ENCODE measurements around the gene NHERF1. TPM values are rescaled to one million over a fixed set of nuclear protein-coding genes. Genes with fewer than 3 reads are reported as not detected.

The NHERF1 gene
- total and polyA plus RNA-seq, 2 of the 13 experiments (the other 11 are each of a cell fraction or from before 2014, with no cell fraction given), result 169 to 269 TPM

DNA sequence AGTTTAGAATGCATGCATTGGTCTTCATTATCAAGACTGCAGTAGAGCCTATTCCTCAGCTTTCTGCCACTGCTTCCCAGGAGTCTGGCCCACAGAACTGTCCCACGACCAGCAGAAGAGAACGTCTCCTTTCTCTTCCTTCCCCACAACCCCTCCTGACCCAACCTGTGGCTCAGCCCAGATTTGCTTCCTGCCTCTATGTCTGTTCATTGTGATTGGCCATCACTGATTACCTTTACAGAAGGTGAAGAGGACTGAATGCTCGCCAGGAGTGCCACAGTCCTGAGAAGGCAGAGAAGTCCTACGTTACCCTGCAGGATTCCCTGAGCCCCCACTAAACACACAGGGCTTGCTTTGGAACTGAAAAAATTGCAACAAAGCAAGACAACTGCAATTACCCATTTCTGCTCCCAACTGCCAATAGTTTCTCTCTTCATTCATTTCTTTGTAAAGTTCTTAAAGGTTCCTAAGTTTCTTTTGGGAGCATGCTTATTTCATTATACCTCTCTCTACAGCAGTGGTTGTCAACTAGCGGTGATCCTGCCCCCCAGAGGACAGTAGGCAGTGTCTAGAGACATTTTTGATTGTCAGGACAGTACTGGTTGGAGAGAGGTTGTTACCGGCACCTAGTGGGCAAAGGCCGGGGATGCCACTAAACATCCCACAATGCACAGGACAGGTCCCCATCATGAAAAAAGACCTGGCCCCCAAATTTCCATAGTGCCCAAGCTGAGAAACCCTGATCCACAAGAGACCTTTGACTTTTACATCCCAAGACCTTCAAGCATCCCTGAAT, 32.2 kb downstream of the NHERF1 start (continued):
- TF ChIP-seq ZHX2 (IDR thresholded peaks at IDR 0.05; ENCODE audit: low read depth) (no peak), ZHX2 (CRISPR knock-in tag; IDR thresholded peaks at IDR 0.05; ENCODE audit: borderline replicate concordance) (no peak), ZNF530 (CRISPR knock-in tag; IDR thresholded peaks at IDR 0.05; ENCODE audit: low read depth) (no peak), HDAC1 (CRISPR knock-in tag; IDR thresholded peaks at IDR 0.05) (no peak), KDM4B (CRISPR knock-in tag; IDR thresholded peaks at IDR 0.05) (0 out of 2 replicates have a peak, but pooled peaks have one; percentile 28), SOX13 (IDR thresholded peaks at IDR 0.05) (no peak), SOX13 (CRISPR knock-in tag; conservative IDR thresholded peaks at IDR 0.05 in 1 of 2, IDR thresholded peaks at IDR 0.05 in 1 of 2) (0 out of 4 replicates have a peak, but pooled peaks of 1 of the 2 experiments have one; percentile 4), CHD2 (IDR thresholded peaks at IDR 0.05; ENCODE audit: low read depth, low read length) (no peak), ZNF629 (CRISPR knock-in tag; conservative IDR thresholded peaks at IDR 0.05) (no peak), PAWR (CRISPR knock-in tag; IDR thresholded peaks at IDR 0.05; ENCODE audit: borderline replicate concordance) (no peak), GTF3A (CRISPR knock-in tag; conservative IDR thresholded peaks at IDR 0.05) (no peak), TAF15 (IDR thresholded peaks at IDR 0.05; ENCODE audit: low read depth, low read length, poor library complexity, severe bottlenecking) (no peak), ZMYM4 (CRISPR knock-in tag; IDR thresholded peaks at IDR 0.05) (no peak), ZSCAN22 (CRISPR knock-in tag; IDR thresholded peaks at IDR 0.05) (no peak), ZNF431 (CRISPR knock-in tag; IDR thresholded peaks at IDR 0.05; ENCODE audit: borderline replicate concordance, low read depth) (no peak), ZNF451 (CRISPR knock-in tag; IDR thresholded peaks at IDR 0.05) (no peak), BATF2 (CRISPR knock-in tag; IDR thresholded peaks at IDR 0.05) (no peak), MLX (CRISPR knock-in tag; IDR thresholded peaks at IDR 0.05) (no peak), FLYWCH1 (CRISPR knock-in tag; IDR thresholded peaks at IDR 0.05) (no peak)
- TF ChIP-seq, protein P1, sequence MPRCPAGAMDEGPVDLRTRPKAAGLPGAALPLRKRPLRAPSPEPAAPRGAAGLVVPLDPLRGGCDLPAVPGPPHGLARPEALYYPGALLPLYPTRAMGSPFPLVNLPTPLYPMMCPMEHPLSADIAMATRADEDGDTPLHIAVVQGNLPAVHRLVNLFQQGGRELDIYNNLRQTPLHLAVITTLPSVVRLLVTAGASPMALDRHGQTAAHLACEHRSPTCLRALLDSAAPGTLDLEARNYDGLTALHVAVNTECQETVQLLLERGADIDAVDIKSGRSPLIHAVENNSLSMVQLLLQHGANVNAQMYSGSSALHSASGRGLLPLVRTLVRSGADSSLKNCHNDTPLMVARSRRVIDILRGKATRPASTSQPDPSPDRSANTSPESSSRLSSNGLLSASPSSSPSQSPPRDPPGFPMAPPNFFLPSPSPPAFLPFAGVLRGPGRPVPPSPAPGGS (CRISPR knock-in tag; IDR thresholded peaks at IDR 0.05), result no peak
- TF ChIP-seq, protein P2, sequence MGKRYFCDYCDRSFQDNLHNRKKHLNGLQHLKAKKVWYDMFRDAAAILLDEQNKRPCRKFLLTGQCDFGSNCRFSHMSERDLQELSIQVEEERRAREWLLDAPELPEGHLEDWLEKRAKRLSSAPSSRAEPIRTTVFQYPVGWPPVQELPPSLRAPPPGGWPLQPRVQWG (CRISPR knock-in tag; IDR thresholded peaks at IDR 0.05; ENCODE audit: borderline replicate concordance, low read depth), result no peak
